Chondrocyte (in vitro differentiated cells): ENCODE measurements around the gene C2CD3. TPM values are rescaled to one million over a fixed set of nuclear protein-coding genes. Genes with fewer than 3 reads are reported as not detected.

ENCODE experiments used
- DNase-seq: peaks from one replicate; pipeline ENCODE4 v3.0.0; 2021; ENCODE audit warnings: mixed read lengths, low spot score
- H3K27ac Mint-ChIP-seq: one replicate; pipeline ENCODE4 v1.8.0; 2021; ENCODE audit warnings: mild to moderate bottlenecking, moderate library complexity, mixed read lengths; ENCODE audit not compliant: unreplicated experiment
- H3K27me3 Mint-ChIP-seq: 2 replicates; pipeline ENCODE4 v1.8.0; 2021; ENCODE audit warnings: low read depth, mixed read lengths
- H3K36me3 Mint-ChIP-seq: 2 replicates; pipeline ENCODE4 v1.8.0; 2021; ENCODE audit warnings: low read depth, mixed read lengths
- H3K4me1 Mint-ChIP-seq: 2 replicates; pipeline ENCODE4 v1.8.0; 2021; ENCODE audit warnings: low read depth, mild to moderate bottlenecking, mixed read lengths
- H3K4me3 Mint-ChIP-seq: one replicate; pipeline ENCODE4 v1.8.0; 2021; ENCODE audit warnings: mild to moderate bottlenecking, moderate library complexity, mixed read lengths; ENCODE audit not compliant: unreplicated experiment
- H3K9me3 Mint-ChIP-seq: 2 replicates; pipeline ENCODE4 v1.8.0; 2021; ENCODE audit warnings: low read depth, mixed read lengths
- total RNA-seq: library from RNA; stranded (reverse); gene quantifications from 3 replicates; pipeline ENCODE4 v1.2.1, GENCODE V29; 2021
- TF ChIP-seq, protein P1 (sequence below): fragments of 200-600 bp; sonication (generic); IDR thresholded peaks from 2 replicates; pipeline ENCODE4 v1.5.0; 2021; ENCODE audit warnings: antibody characterized with exemption, mild to moderate bottlenecking, moderate library complexity

C2CD3 gene
- total RNA-seq, 1 donor from 2014 or later: 14.7 TPM

DNA sequence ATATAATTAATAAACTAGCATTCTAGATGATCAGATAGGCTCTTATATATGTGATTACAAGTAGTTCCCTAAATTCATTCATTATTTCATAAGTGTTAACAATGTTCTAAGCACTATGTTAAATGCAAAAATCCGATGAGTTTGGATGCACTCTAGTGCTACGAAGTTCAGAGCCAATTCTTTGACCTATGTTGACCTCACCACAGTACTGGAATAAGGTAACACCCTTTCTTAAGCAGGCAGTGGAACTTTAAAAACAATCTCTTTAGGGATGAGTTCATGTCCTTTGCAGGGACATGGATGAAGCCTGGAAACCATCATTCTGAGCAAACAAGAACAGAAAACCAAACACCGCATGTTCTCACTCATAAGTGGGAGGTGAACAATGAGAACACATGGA, 93.6 kb downstream of the C2CD3 start:
- Mint-ChIP-seq H3K9me3 (no peaks in the 10 kb centered on the region), H3K4me1 (no peaks in the 10 kb centered on the region), H3K36me3 (peaks cover 35% of the 10 kb centered on the region), H3K27me3 (no peaks in the 10 kb centered on the region), H3K4me3 (no peak overlapping the region), H3K27ac (no peak overlapping the region)
- DNase-seq: no peak
- TF ChIP-seq, protein P1, sequence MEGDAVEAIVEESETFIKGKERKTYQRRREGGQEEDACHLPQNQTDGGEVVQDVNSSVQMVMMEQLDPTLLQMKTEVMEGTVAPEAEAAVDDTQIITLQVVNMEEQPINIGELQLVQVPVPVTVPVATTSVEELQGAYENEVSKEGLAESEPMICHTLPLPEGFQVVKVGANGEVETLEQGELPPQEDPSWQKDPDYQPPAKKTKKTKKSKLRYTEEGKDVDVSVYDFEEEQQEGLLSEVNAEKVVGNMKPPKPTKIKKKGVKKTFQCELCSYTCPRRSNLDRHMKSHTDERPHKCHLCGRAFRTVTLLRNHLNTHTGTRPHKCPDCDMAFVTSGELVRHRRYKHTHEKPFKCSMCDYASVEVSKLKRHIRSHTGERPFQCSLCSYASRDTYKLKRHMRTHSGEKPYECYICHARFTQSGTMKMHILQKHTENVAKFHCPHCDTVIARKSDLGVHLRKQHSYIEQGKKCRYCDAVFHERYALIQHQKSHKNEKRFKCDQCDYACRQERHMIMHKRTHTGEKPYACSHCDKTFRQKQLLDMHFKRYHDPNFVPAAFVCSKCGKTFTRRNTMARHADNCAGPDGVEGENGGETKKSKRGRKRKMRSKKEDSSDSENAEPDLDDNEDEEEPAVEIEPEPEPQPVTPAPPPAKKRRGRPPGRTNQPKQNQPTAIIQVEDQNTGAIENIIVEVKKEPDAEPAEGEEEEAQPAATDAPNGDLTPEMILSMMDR: no peak

DNA sequence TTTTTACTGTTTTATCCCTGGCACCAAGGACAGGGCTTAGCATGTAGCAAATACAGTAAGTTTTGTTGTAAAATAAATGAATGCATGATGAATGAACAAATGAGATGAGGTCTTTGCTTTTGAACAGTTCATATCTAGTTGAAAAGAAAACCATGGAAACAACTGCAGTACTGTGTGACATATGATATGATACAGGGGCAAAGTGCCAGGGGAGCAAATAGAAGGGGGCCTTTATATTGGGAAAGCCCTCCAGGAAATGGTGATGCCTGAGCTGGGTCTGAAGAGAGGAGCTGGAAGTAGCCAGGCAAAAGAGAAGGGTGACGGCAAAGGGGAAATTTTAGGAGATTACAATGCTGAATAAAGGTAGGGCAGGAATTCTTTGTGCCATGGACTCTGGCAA, 98.1 kb downstream of the C2CD3 start:
- TF ChIP-seq, protein P1: no peak
- Mint-ChIP-seq H3K27ac (no peak overlapping the region), H3K4me1 (no peaks in the 10 kb centered on the region), H3K36me3 (peaks cover 22% of the 10 kb centered on the region), H3K9me3 (no peaks in the 10 kb centered on the region), H3K27me3 (no peaks in the 10 kb centered on the region), H3K4me3 (no peak overlapping the region)
- DNase-seq: no peak

DNA sequence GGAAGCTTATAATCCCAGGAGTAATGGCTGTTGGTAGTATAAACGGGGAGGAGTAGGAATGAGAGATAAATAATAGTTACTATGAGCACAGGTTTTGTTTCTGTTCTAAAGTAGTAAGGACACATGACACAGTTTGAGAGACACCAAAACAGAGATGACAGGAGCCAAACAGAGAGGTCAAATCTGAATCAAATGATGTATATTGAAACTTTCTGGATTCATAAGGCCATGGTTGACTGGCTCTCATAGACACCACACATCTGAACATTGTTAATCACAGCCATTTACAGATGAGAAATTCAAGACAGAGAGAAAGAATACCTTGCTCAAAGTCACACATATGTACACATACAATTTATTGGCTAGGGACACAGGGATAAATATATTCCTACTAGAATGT, 98.5 kb downstream of the C2CD3 start:
- Mint-ChIP-seq H3K36me3 (peaks cover 21% of the 10 kb centered on the region), H3K9me3 (no peaks in the 10 kb centered on the region), H3K4me1 (no peaks in the 10 kb centered on the region), H3K4me3 (no peak overlapping the region), H3K27me3 (no peaks in the 10 kb centered on the region), H3K27ac (no peak overlapping the region)
- TF ChIP-seq, protein P1: no peak
- no peak for DNase-seq

DNA sequence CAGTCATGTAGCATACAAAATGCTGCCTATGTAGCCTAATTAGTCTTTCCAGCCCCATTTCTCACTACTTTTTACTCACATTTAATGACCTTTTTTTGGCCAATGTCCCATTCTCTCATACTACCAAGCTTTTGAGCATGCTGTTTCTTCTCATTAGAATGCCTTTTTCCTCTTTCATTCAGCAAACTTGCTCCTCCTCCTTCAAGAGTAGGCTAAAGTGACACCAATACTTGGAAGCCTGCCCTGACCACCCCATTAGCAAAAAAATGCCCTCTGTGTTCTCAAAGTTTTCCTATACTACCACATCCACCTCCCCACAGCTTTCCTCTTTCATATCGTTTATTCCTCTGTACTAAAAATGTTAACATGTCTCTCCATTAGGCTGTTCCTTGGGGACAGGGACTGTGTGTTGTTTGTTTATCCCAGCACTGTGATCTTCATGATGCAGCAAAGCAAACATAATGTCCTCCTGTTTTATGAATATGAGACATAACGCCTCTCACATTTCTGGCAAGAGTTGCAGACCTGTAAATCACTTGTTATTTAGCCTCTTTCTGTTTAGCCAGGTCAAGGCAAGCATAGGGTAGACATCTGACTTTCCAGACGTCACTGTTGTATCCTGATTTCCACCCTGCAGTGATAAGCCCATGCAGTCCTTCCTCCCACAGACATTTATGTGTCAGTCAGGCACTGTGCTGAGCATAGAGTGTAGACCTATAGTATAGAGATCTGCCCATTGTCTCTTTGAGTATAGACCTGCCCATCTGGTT, 99.9 kb downstream of the C2CD3 start:
- Mint-ChIP-seq H3K27ac (no peak overlapping the region), H3K4me1 (peaks cover 14% of the 10 kb centered on the region), H3K9me3 (no peaks in the 10 kb centered on the region), H3K36me3 (peaks cover 19% of the 10 kb centered on the region), H3K27me3 (no peaks in the 10 kb centered on the region), H3K4me3 (no peak overlapping the region)
- no peak for DNase-seq
- TF ChIP-seq, protein P1: no peak

DNA sequence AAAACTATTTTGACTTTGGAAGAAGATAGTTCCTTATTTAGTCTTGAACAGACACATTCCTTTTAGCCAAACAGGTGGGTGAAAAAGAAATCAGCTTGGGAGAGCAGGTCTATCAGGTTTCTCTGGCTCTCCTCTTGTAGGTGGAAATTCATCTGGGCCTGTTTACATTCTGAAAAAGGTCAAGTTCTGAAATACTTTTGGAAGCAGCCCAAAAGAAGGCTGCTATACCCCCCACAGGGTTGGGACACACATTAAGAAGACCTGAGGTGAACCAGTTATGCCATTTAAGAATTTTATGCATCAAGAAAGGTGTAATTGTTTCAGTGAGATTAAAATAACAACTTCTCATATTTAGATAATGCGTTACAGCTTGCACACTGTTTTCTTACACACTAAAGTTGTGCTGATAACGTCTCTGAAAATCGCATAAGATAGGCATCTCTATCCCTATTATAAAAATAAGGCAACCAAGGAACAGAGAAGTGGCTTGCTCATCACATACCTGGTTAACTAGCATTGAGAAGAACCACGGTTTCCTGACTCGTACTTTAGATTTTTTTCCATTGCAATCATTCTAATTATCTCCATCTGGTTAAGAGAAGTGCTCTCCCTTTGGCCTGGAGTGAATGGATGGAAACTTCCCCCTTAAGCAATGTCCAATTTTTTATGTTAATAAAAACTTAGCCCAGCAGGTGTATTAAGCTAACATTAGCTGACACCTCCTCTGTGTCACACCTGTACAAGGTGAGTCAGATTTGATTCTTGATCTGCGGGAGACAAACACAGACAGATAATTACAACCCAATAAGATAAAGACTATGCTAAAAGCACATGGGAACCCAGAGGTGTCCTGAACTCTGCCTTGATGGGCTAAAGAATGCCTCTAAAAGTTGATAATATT, 101.4 kb downstream of the C2CD3 start:
- H3K27ac Mint-ChIP-seq: no peak overlapping the region
- DNase-seq: no peak
- no peak overlapping the region for H3K4me3 Mint-ChIP-seq
- no peaks in the 10 kb centered on the region for H3K9me3 Mint-ChIP-seq
- peaks cover 14% of the 10 kb centered on the region for H3K4me1 Mint-ChIP-seq
- TF ChIP-seq, protein P1: no peak
- peaks cover 17% of the 10 kb centered on the region for H3K36me3 Mint-ChIP-seq
- H3K27me3 Mint-ChIP-seq: no peaks in the 10 kb centered on the region
